Measurements from ENCODE around the gene IGFALS.

IGFALS gene

GRCh38 chr16:1759511-1759910 is 34.0 kb downstream of the IGFALS start:
- CTCF ChIA-PET: interaction anchor here (0.6 to 0.9 kb wide), 2 partner anchors 21 to 42 kb away, joined by 3 read pairs; no protein-coding TSS in a partner anchor
- Histone ChIP-seq H3K4me3 (ENCODE audit: control insufficient read depth in 1 of 7, extremely low read depth in 1 of 7, insufficient read depth in 4 of 7, low read depth in 2 of 7, low read length in 6 of 7) (no peak overlapping the region), H3K36me3 (ENCODE audit: control insufficient read depth in 4 of 4, insufficient read depth in 4 of 4, low read length in 3 of 4) (peaks cover 0 to 79% (median 55%) of the 10 kb centered on the region in 4 experiments), H3K4me1 (ENCODE audit: control extremely low read depth in 1 of 4, control insufficient read depth in 4 of 4, insufficient read depth in 4 of 4, low read length in 3 of 4) (no peaks in the 10 kb centered on the region), H3K9me3 (ENCODE audit: control extremely low read depth in 1 of 5, control insufficient read depth in 4 of 5, insufficient read depth in 2 of 5, low read depth in 1 of 5, low read length in 4 of 5) (no peaks in the 10 kb centered on the region), H3K27ac (ENCODE audit: insufficient read depth in 1 of 2, low read depth in 1 of 2, low read length in 2 of 2, poor library complexity in 1 of 2, severe bottlenecking in 2 of 2) (no peak overlapping the region), H3K27me3 (replicated peaks in 2 of 5; ENCODE audit: control insufficient read depth in 4 of 5, insufficient read depth in 5 of 5, low read length in 4 of 5) (no peaks in the 10 kb centered on the region)
- no peak for DNase-seq
- POLR2A ChIA-PET: no interaction called here
- WGBS (ENCODE audit: insufficient coverage): 98% methylated on average over 21 of the region's 21 CpGs

DNA sequence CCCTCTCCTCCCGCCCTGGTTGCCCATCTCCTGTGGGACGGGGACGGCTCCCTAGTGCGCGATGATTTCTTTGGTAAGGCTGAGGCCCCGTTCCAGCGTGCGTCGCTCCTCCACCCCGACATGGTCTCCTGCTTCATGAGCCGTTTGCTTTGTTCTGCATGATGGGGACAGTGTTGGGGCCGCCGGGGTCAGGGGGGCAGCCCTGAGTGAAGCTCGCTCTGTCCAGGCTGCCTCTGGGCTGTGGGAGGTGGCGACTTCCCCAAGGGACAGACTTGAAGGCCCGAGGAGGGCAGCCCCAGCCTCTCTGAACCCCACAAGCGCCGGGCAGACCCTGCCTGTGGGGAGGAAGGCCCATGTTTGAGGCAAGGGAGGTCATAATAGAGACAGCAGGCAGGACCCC is 34.6 kb downstream of the IGFALS start:
- H3K4me1 ChIP-seq (ENCODE audit: control extremely low read depth in 1 of 4, control insufficient read depth in 4 of 4, insufficient read depth in 4 of 4, low read length in 3 of 4): no peaks in the 10 kb centered on the region
- no peaks in the 10 kb centered on the region for H3K9me3 ChIP-seq (ENCODE audit: control extremely low read depth in 1 of 5, control insufficient read depth in 4 of 5, insufficient read depth in 2 of 5, low read depth in 1 of 5, low read length in 4 of 5)
- H3K27ac ChIP-seq (ENCODE audit: insufficient read depth in 1 of 2, low read depth in 1 of 2, low read length in 2 of 2, poor library complexity in 1 of 2, severe bottlenecking in 2 of 2): no peak overlapping the region
- no peak overlapping the region for H3K4me3 ChIP-seq (ENCODE audit: control insufficient read depth in 1 of 7, extremely low read depth in 1 of 7, insufficient read depth in 4 of 7, low read depth in 2 of 7, low read length in 6 of 7)
- ChIA-PET POLR2A (interaction anchor here (0.6 kb wide), 1 partner anchor 41 kb away, joined by 5 read pairs; no protein-coding TSS in a partner anchor), CTCF (interaction anchor here (0.6 kb wide), 1 partner anchor 41 kb away, joined by 3 read pairs; no protein-coding TSS in a partner anchor)
- no peak for DNase-seq
- H3K36me3 ChIP-seq (ENCODE audit: control insufficient read depth in 4 of 4, insufficient read depth in 4 of 4, low read length in 3 of 4): peaks cover 0 to 76% (median 53%) of the 10 kb centered on the region in 4 experiments
- 96% methylated on average over 10 of the region's 18 CpGs for WGBS (ENCODE audit: insufficient coverage)
- H3K27me3 ChIP-seq (replicated peaks in 2 of 5; ENCODE audit: control insufficient read depth in 4 of 5, insufficient read depth in 5 of 5, low read length in 4 of 5): no peaks in the 10 kb centered on the region

GRCh38 chr16:1757714-1758461 is 35.6 kb downstream of the IGFALS start:
- no peaks in the 10 kb centered on the region for H3K4me1 ChIP-seq (ENCODE audit: control extremely low read depth in 1 of 4, control insufficient read depth in 4 of 4, insufficient read depth in 4 of 4, low read length in 3 of 4)
- POLR2A ChIA-PET: no interaction called here
- H3K27ac ChIP-seq (ENCODE audit: insufficient read depth in 1 of 2, low read depth in 1 of 2, low read length in 2 of 2, poor library complexity in 1 of 2, severe bottlenecking in 2 of 2): no peak overlapping the region
- no peak overlapping the region for H3K4me3 ChIP-seq (ENCODE audit: control insufficient read depth in 1 of 7, extremely low read depth in 1 of 7, insufficient read depth in 4 of 7, low read depth in 2 of 7, low read length in 6 of 7)
- no peak for DNase-seq
- H3K36me3 ChIP-seq (ENCODE audit: control insufficient read depth in 4 of 4, insufficient read depth in 4 of 4, low read length in 3 of 4): peaks cover 2 to 72% (median 48%) of the 10 kb centered on the region in 4 experiments
- CTCF ChIA-PET: no interaction called here
- no peaks in the 10 kb centered on the region for H3K9me3 ChIP-seq (ENCODE audit: control extremely low read depth in 1 of 5, control insufficient read depth in 4 of 5, insufficient read depth in 2 of 5, low read depth in 1 of 5, low read length in 4 of 5)
- H3K27me3 ChIP-seq (replicated peaks in 2 of 5; ENCODE audit: control insufficient read depth in 4 of 5, insufficient read depth in 5 of 5, low read length in 4 of 5): no peaks in the 10 kb centered on the region
- WGBS (ENCODE audit: insufficient coverage): 98% methylated on average over 33 of the region's 37 CpGs

DNA sequence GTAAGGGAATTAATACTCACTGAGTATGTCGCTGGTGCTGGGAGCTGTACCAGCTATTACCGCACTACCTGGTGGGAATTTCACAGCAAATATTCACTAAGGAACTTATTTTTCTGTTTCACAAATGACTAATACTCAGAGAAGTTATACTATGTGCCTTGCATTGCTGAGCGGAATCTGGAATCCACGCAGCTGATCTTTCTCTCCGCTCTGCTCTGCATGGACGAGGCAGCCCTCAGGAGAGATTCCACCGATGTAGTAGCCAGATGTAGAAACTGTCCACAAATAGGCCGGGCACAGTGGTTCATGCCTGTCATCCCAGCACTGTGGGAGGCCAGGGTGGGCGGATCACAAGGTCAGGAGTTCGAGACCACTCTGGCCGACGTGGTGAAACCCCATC is 39.3 kb downstream of the IGFALS start:
- no peak for DNase-seq

DNA sequence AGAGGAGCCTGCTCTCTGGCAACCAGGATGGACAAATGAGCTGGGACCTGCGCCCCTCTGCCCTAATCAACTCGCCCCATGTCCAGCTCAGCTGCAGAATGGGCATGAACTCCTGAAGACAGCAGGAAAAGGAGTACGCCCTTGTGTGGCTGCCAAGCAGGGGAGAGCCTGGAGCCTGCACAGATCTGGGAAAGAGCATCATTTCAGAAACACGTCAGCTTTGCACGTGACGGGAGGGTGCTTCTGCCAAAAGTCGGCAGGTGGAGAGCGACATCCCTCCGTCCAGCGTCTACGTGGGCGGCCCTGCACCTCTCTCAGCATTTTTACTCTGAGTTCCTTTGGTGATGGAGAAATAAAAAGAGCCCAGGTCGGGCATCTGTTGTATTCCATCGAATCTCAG is 40.7 kb downstream of the IGFALS start:
- H3K36me3 ChIP-seq (ENCODE audit: control insufficient read depth in 4 of 4, insufficient read depth in 4 of 4, low read length in 3 of 4): peaks cover 6 to 71% (median 44%) of the 10 kb centered on the region in 4 experiments
- no peak for DNase-seq
- H3K4me3 ChIP-seq (ENCODE audit: control insufficient read depth in 1 of 7, extremely low read depth in 1 of 7, insufficient read depth in 4 of 7, low read depth in 2 of 7, low read length in 6 of 7): no peak overlapping the region
- CTCF ChIA-PET: no interaction called here
- 96% methylated on average over 13 of the region's 14 CpGs for WGBS (ENCODE audit: insufficient coverage)
- H3K27me3 ChIP-seq (replicated peaks in 2 of 5; ENCODE audit: control insufficient read depth in 4 of 5, insufficient read depth in 5 of 5, low read length in 4 of 5): no peaks in the 10 kb centered on the region
- POLR2A ChIA-PET: no interaction called here
- no peaks in the 10 kb centered on the region for H3K4me1 ChIP-seq (ENCODE audit: control extremely low read depth in 1 of 4, control insufficient read depth in 4 of 4, insufficient read depth in 4 of 4, low read length in 3 of 4)
- H3K9me3 ChIP-seq (ENCODE audit: control extremely low read depth in 1 of 5, control insufficient read depth in 4 of 5, insufficient read depth in 2 of 5, low read depth in 1 of 5, low read length in 4 of 5): no peaks in the 10 kb centered on the region
- no peak overlapping the region for H3K27ac ChIP-seq (ENCODE audit: insufficient read depth in 1 of 2, low read depth in 1 of 2, low read length in 2 of 2, poor library complexity in 1 of 2, severe bottlenecking in 2 of 2)

More for the DNA sequence above, 39.3 kb downstream of the IGFALS start:
- Histone ChIP-seq H3K36me3 (ENCODE audit: control insufficient read depth in 4 of 4, insufficient read depth in 4 of 4, low read length in 3 of 4) (peaks cover 6 to 66% (median 44%) of the 10 kb centered on the region in 4 experiments), H3K27me3 (replicated peaks in 2 of 5; ENCODE audit: control insufficient read depth in 4 of 5, insufficient read depth in 5 of 5, low read length in 4 of 5) (no peaks in the 10 kb centered on the region), H3K27ac (ENCODE audit: insufficient read depth in 1 of 2, low read depth in 1 of 2, low read length in 2 of 2, poor library complexity in 1 of 2, severe bottlenecking in 2 of 2) (no peak overlapping the region), H3K4me1 (ENCODE audit: control extremely low read depth in 1 of 4, control insufficient read depth in 4 of 4, insufficient read depth in 4 of 4, low read length in 3 of 4) (no peaks in the 10 kb centered on the region), H3K9me3 (ENCODE audit: control extremely low read depth in 1 of 5, control insufficient read depth in 4 of 5, insufficient read depth in 2 of 5, low read depth in 1 of 5, low read length in 4 of 5) (no peaks in the 10 kb centered on the region), H3K4me3 (ENCODE audit: control insufficient read depth in 1 of 7, extremely low read depth in 1 of 7, insufficient read depth in 4 of 7, low read depth in 2 of 7, low read length in 6 of 7) (no peak overlapping the region)
- WGBS (ENCODE audit: insufficient coverage): 98% methylated on average over 10 of the region's 12 CpGs
- ChIA-PET POLR2A (no interaction called here), CTCF (no interaction called here)

- Histone ChIP-seq H3K4me3 (ENCODE audit: control insufficient read depth in 1 of 7, extremely low read depth in 1 of 7, insufficient read depth in 4 of 7, low read depth in 2 of 7, low read length in 6 of 7) (no peak overlapping the region), H3K4me1 (ENCODE audit: control extremely low read depth in 1 of 4, control insufficient read depth in 4 of 4, insufficient read depth in 4 of 4, low read length in 3 of 4) (no peaks in the 10 kb centered on the region), H3K9me3 (ENCODE audit: control extremely low read depth in 1 of 5, control insufficient read depth in 4 of 5, insufficient read depth in 2 of 5, low read depth in 1 of 5, low read length in 4 of 5) (no peaks in the 10 kb centered on the region), H3K36me3 (ENCODE audit: control insufficient read depth in 4 of 4, insufficient read depth in 4 of 4, low read length in 3 of 4) (peaks cover 6 to 73% (median 47%) of the 10 kb centered on the region in 4 experiments), H3K27ac (ENCODE audit: insufficient read depth in 1 of 2, low read depth in 1 of 2, low read length in 2 of 2, poor library complexity in 1 of 2, severe bottlenecking in 2 of 2) (no peak overlapping the region), H3K27me3 (replicated peaks in 2 of 5; ENCODE audit: control insufficient read depth in 4 of 5, insufficient read depth in 5 of 5, low read length in 4 of 5) (no peaks in the 10 kb centered on the region)
- 94% methylated on average over 16 of the region's 16 CpGs for WGBS (ENCODE audit: insufficient coverage)
- no peak for DNase-seq
- CTCF ChIA-PET: no interaction called here
- POLR2A ChIA-PET: no interaction called here
Observed at GRCh38 chr16:1751946-1752345, 41.6 kb downstream of the IGFALS start.
